ENCODE measurements around the gene ZNF791.
A peak's percentile ranks its signal among the peaks of the same experiment; 100 is the strongest.

DNA sequence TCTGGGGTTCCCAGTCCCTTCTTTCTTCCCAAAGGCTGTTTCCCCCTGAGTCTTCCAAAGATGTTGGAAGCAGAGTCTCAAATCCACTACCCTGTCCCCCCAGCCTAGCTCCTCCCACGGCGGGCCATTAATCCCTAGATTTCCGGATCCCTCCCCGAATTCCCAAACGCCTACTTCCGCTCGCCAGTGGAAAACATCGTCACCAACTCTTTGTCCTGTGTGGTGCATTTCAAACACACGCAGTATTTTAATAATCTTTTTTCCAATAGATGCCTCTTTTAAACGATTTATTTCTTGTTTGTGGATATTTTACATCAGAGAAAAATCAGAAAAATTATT lies 610 bp downstream of the ZNF791 start:
- TF ChIP-seq TAF1 (IDR thresholded peaks at IDR 0.05; ENCODE audit: borderline replicate concordance, insufficient read depth, low read length): no peak
- peak; percentile 69; the same call in 1 of the 2 replicates for TF ChIP-seq SIN3A (IDR thresholded peaks at IDR 0.05; ENCODE audit: borderline replicate concordance, insufficient read depth, low read length)
- no peak for TF ChIP-seq POLR2AphosphoS5 (IDR thresholded peaks at IDR 0.05; ENCODE audit: low read depth, low read length)
- TF ChIP-seq, protein P1, sequence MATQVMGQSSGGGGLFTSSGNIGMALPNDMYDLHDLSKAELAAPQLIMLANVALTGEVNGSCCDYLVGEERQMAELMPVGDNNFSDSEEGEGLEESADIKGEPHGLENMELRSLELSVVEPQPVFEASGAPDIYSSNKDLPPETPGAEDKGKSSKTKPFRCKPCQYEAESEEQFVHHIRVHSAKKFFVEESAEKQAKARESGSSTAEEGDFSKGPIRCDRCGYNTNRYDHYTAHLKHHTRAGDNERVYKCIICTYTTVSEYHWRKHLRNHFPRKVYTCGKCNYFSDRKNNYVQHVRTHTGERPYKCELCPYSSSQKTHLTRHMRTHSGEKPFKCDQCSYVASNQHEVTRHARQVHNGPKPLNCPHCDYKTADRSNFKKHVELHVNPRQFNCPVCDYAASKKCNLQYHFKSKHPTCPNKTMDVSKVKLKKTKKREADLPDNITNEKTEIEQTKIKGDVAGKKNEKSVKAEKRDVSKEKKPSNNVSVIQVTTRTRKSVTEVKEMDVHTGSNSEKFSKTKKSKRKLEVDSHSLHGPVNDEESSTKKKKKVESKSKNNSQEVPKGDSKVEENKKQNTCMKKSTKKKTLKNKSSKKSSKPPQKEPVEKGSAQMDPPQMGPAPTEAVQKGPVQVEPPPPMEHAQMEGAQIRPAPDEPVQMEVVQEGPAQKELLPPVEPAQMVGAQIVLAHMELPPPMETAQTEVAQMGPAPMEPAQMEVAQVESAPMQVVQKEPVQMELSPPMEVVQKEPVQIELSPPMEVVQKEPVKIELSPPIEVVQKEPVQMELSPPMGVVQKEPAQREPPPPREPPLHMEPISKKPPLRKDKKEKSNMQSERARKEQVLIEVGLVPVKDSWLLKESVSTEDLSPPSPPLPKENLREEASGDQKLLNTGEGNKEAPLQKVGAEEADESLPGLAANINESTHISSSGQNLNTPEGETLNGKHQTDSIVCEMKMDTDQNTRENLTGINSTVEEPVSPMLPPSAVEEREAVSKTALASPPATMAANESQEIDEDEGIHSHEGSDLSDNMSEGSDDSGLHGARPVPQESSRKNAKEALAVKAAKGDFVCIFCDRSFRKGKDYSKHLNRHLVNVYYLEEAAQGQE (IDR thresholded peaks at IDR 0.05; ENCODE audit: insufficient read depth in 1 of 2, low read depth in 2 of 2, low read length in 2 of 2): no peak
- TF ChIP-seq FOXP2 (optimal IDR thresholded peaks at IDR 0.05; ENCODE audit: borderline replicate concordance, extremely low read depth, extremely low read length, insufficient read depth): no peak

Measured in PFSK-1 (cell line).